CD14-positive monocyte (primary cell): ENCODE data around the gene EPHA3. TPM values are rescaled to one million over a fixed set of nuclear protein-coding genes. Genes with fewer than 3 reads are reported as not detected.

Experiments used
- DNase-seq, 3 donors: peaks; one replicate each; pipeline ENCODE4 v3.0.0-alpha.2; 2011 to 2022
- H2AFZ ChIP-seq: 2 replicates; pipeline ENCODE4 v1.6.0; 2012; ENCODE audit warnings: mild to moderate bottlenecking, low read depth, low read length, inconsistent platforms; ENCODE audit not compliant: insufficient read depth, poor library complexity, severe bottlenecking
- H3K27ac ChIP-seq, 2 donors: 1 replicate in 1 of 2; 2 replicates in 1 of 2; pipeline ENCODE4 v1.5.1; 2012 to 2013; ENCODE audit warnings: low read length in 2 of 2, control low read depth in 1 of 2, inconsistent platforms in 1 of 2, low read depth in 1 of 2, mild to moderate bottlenecking in 1 of 2
- H3K27me3 ChIP-seq, 2 donors: one replicate each; pipeline versions ENCODE4 v1.6.0 to v1.6.1; 2011 to 2013; ENCODE audit warnings: low read length in 2 of 2; ENCODE audit not compliant: control insufficient read depth in 2 of 2, insufficient read depth in 2 of 2
- H3K36me3 ChIP-seq, 2 donors: replicated peaks in 1 of 2; 1 replicate in 1 of 2; 2 replicates in 1 of 2; pipeline versions ENCODE4 v1.5.1 to v1.6.1; 2012 to 2013; ENCODE audit warnings: low read length in 2 of 2, control low read depth in 1 of 2, inconsistent platforms in 1 of 2, mild to moderate bottlenecking in 1 of 2; ENCODE audit not compliant: insufficient read depth in 2 of 2, control insufficient read depth in 1 of 2
- H3K4me1 ChIP-seq, 2 donors: 1 replicate in 1 of 2; 2 replicates in 1 of 2; pipeline versions ENCODE4 v1.5.1 to v1.6.1; 2012 to 2013; ENCODE audit warnings: low read length in 2 of 2, control low read depth in 1 of 2, inconsistent platforms in 1 of 2, mild to moderate bottlenecking in 1 of 2, moderate library complexity in 1 of 2; ENCODE audit not compliant: insufficient read depth in 2 of 2, control insufficient read depth in 1 of 2
- H3K4me2 ChIP-seq: replicated peaks from 2 replicates; pipeline ENCODE3; 2012; ENCODE audit warnings: low read length, moderate library complexity, mild to moderate bottlenecking; ENCODE audit not compliant: poor library complexity, severe bottlenecking; ENCODE audit errors: extremely low read depth
- H3K4me3 ChIP-seq, 3 experiments: fragments of 200-600 bp in 1 of 3; sonication (generic) in 1 of 3; replicated peaks in 1 of 3; 1 replicate in 2 of 3; 2 replicates in 1 of 3; pipeline ENCODE4 v1.5.1; 2011 to 2013; ENCODE audit warnings: low read length in 3 of 3, mild to moderate bottlenecking in 3 of 3, control low read depth in 2 of 3, low read depth in 2 of 3, inconsistent platforms in 1 of 3, moderate library complexity in 1 of 3
- H3K79me2 ChIP-seq: 2 replicates; pipeline ENCODE4 v1.6.0; 2012; ENCODE audit warnings: mild to moderate bottlenecking, control low read depth, inconsistent platforms, low read length, moderate library complexity; ENCODE audit not compliant: insufficient read depth
- H3K9ac ChIP-seq: 2 replicates; pipeline ENCODE4 v1.6.0; 2017; ENCODE audit warnings: low read length, mild to moderate bottlenecking; ENCODE audit not compliant: insufficient read depth, poor library complexity, severe bottlenecking
- H3K9me3 ChIP-seq, 2 donors: replicated peaks in 1 of 2; 1 replicate in 1 of 2; 2 replicates in 1 of 2; pipeline versions ENCODE4 v1.5.1 to v1.6.1; 2012 to 2013; ENCODE audit warnings: low read length in 2 of 2, control low read depth in 1 of 2; ENCODE audit not compliant: control insufficient read depth in 1 of 2, insufficient read depth in 1 of 2
- H4K20me1 ChIP-seq: 2 replicates; pipeline ENCODE4 v1.6.0; 2012; ENCODE audit warnings: mild to moderate bottlenecking, low read length, control low read depth, moderate library complexity; ENCODE audit not compliant: insufficient read depth
- H3K27ac Mint-ChIP-seq, 7 donors: one replicate each; pipeline ENCODE4 v1.8.0; 2020; ENCODE audit warnings: mild to moderate bottlenecking in 7 of 7, mixed read lengths in 7 of 7, moderate library complexity in 6 of 7, inconsistent platforms in 2 of 7
- H3K27me3 Mint-ChIP-seq, 3 donors: one replicate each; pipeline ENCODE4 v1.8.0; 2021 to 2022; ENCODE audit warnings: low read depth in 3 of 3, mild to moderate bottlenecking in 3 of 3, mixed read lengths in 3 of 3, moderate library complexity in 3 of 3, inconsistent platforms in 1 of 3
- H3K36me3 Mint-ChIP-seq, 2 donors: one replicate each; pipeline ENCODE4 v1.8.0; 2020; ENCODE audit warnings: mixed read lengths in 2 of 2, inconsistent platforms in 1 of 2, mild to moderate bottlenecking in 1 of 2
- H3K4me1 Mint-ChIP-seq: one replicate; pipeline ENCODE4 v1.8.0; 2020; ENCODE audit warnings: mild to moderate bottlenecking, mixed read lengths
- H3K4me3 Mint-ChIP-seq, 2 donors: one replicate each; pipeline ENCODE4 v1.8.0; 2020; ENCODE audit warnings: mild to moderate bottlenecking in 2 of 2, mixed read lengths in 2 of 2, moderate library complexity in 1 of 2
- H3K9me3 Mint-ChIP-seq, 7 donors: one replicate each; pipeline ENCODE4 v1.8.0; 2020 to 2022; ENCODE audit warnings: mixed read lengths in 7 of 7, mild to moderate bottlenecking in 6 of 7, moderate library complexity in 6 of 7, inconsistent platforms in 2 of 7
- CTCF ChIP-seq: fragments of 200-600 bp; IDR thresholded peaks from one replicate; pipeline ENCODE4 v1.8.0; 2022; ENCODE audit warnings: antibody characterized with exemption, mild to moderate bottlenecking
- WGBS: methylation state at CpG from one replicate; pipeline ENCODE4 v1.1.5; 2013; ENCODE audit warnings: missing lambda C conversion rate; ENCODE audit not compliant: insufficient coverage; 5-methylcytosine and 5-hydroxymethylcytosine counted together
- intact Hi-C, 2 donors: fragments of 100-400 bp; cut with micrococcal nuclease; formaldehyde crosslinking; loops; one replicate each; pipeline versions ENCODE4 v1.15.0 to v1.15.1; 2023
- polyA plus RNA-seq, 3 donors: library from polyadenylated mRNA; depleted of rRNA in 1 of 3; unstranded in 2 of 3; stranded (reverse) in 1 of 3; fragments of 300-500 nt in 2 of 3; fragments of >200 nt in 1 of 3; fragmentation: Illumina TruSeq in 2 of 3; gene quantifications; 1 replicate in 2 of 3; 2 replicates in 1 of 3; pipeline ENCODE4 v1.2.3, GENCODE V29; 2012 to 2021

Gene EPHA3
- polyA plus RNA-seq, 3 donors: not detected

- H3K9me3 ChIP-seq: no peaks in the 10 kb centered on the region
- no peaks in the 10 kb centered on the region for H3K36me3 Mint-ChIP-seq
- no peak overlapping the region for H2AFZ ChIP-seq
- intact Hi-C loops: no loop called here
- no CpG with 5 or more reads among the region's 4 CpGs for WGBS
- H3K36me3 ChIP-seq: no peaks in the 10 kb centered on the region
- no peak overlapping the region for H3K27ac Mint-ChIP-seq
- H3K79me2 ChIP-seq: no peaks in the 10 kb centered on the region
- H3K4me2 ChIP-seq: no peak overlapping the region
- no peak overlapping the region for H3K27ac ChIP-seq
- no peak overlapping the region for H3K4me3 Mint-ChIP-seq
- DNase-seq: no peak
- H3K4me1 Mint-ChIP-seq: no peaks in the 10 kb centered on the region
- no peaks in the 10 kb centered on the region for H3K4me1 ChIP-seq
- no peak for TF ChIP-seq CTCF
- no peak overlapping the region for H3K9ac ChIP-seq
- no peaks in the 10 kb centered on the region for H3K27me3 Mint-ChIP-seq
- H3K4me3 ChIP-seq: no peak overlapping the region
- no peaks in the 10 kb centered on the region for H3K27me3 ChIP-seq
- H4K20me1 ChIP-seq: no peaks in the 10 kb centered on the region
- peaks cover 0 to 3% (median 0%) of the 10 kb centered on the region in 7 donors for H3K9me3 Mint-ChIP-seq
These were observed 381.6 kb downstream of the EPHA3 start for GRCh38 chr3:89488800-89489580.

GRCh38 chr3:89490129-89490528 is 382.7 kb downstream of the EPHA3 start:
- H3K27ac Mint-ChIP-seq: no peak overlapping the region

More at GRCh38 chr3:89490129-89490528, 382.7 kb downstream of the EPHA3 start:
- Histone ChIP-seq H2AFZ (no peak overlapping the region), H3K4me2 (no peak overlapping the region), H4K20me1 (no peaks in the 10 kb centered on the region), H3K79me2 (no peaks in the 10 kb centered on the region), H3K36me3 (no peaks in the 10 kb centered on the region), H3K9ac (no peak overlapping the region), H3K27ac (no peak overlapping the region), H3K9me3 (no peaks in the 10 kb centered on the region), H3K27me3 (no peaks in the 10 kb centered on the region), H3K4me1 (no peaks in the 10 kb centered on the region), H3K4me3 (no peak overlapping the region)
- no peak for DNase-seq
- intact Hi-C loops: no loop called here
- Mint-ChIP-seq H3K4me3 (no peak overlapping the region), H3K36me3 (no peaks in the 10 kb centered on the region), H3K27me3 (no peaks in the 10 kb centered on the region), H3K4me1 (no peaks in the 10 kb centered on the region), H3K9me3 (peaks cover 0 to 3% (median 0%) of the 10 kb centered on the region in 7 donors)
- no peak for TF ChIP-seq CTCF
- WGBS: 86% methylated on average over 1 of the region's 4 CpGs
